Measurements from ENCODE around the gene BEAN1.

BEAN1 gene

DNA sequence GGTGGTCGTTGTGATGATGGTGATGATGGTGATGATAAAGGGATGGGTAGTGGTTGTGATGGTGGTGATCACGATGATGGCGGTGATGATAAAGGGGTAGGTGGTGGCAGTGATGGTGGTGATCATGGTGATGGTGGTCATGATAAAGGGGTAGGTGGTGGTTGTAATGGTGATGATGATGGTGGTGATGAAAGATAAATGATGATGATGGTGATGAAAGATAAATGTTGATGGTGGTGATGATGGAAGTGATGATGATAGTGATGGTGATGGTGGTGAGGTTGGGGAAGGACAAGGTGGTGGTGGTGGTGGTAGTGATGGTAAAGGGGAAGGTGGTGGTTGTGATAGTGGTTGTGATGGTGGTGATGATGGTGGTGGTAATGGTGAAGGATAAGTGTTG lies 46.7 kb upstream of the BEAN1 start:
- H3K4ac ChIP-seq (ENCODE audit: low read depth, low read length), result no peak overlapping the region
- H3K9me3 ChIP-seq (ENCODE audit: insufficient read depth, low read depth, low read length), result peaks cover 2% of the 10 kb centered on the region
- H4K91ac ChIP-seq (ENCODE audit: low read depth, low read length), result no peak overlapping the region
- no peak overlapping the region for H2BK120ac ChIP-seq (ENCODE audit: insufficient read depth, low read length, poor library complexity)
- no peak overlapping the region for H3K14ac ChIP-seq (ENCODE audit: low read length)
- H4K12ac ChIP-seq (ENCODE audit: low read depth, low read length), result no peak overlapping the region
- peaks cover 37% of the 10 kb centered on the region for H3K79me1 ChIP-seq (ENCODE audit: low read length)
- H3K9ac ChIP-seq (ENCODE audit: low read length), result no peak overlapping the region
- whole genome bisulfite sequencing (ENCODE audit: extremely low coverage, insufficient coverage, insufficient read length), result no CpG with 5 or more reads among the region's 3 CpGs
- no peak overlapping the region for H2BK5ac ChIP-seq (ENCODE audit: low read depth, low read length, poor library complexity)
- peaks cover 3% of the 10 kb centered on the region for H3K79me2 ChIP-seq (ENCODE audit: control insufficient read depth, insufficient read depth, low read length, poor library complexity)
- H3K4me2 ChIP-seq (ENCODE audit: low read length), result no peak overlapping the region
- H2BK12ac ChIP-seq (ENCODE audit: low read length), result no peak overlapping the region
- no peak overlapping the region for H2AFZ ChIP-seq (ENCODE audit: insufficient read depth, low read length, poor library complexity)
- H4K8ac ChIP-seq (ENCODE audit: low read depth, low read length), result no peak overlapping the region
- H3K18ac ChIP-seq (ENCODE audit: low read length), result peak overlapping the region; percentile 2
- H3K4me1 ChIP-seq (ENCODE audit: control insufficient read depth in 1 of 2, insufficient read depth in 2 of 2, low read length in 2 of 2), result peaks cover 34 to 40% of the 10 kb centered on the region in 2 experiments
- no peak for DNase-seq
- no peak overlapping the region for H3K27ac ChIP-seq (ENCODE audit: low read depth, low read length)
- H2AK5ac ChIP-seq (ENCODE audit: low read length), result peak overlapping the region; percentile 22
- H3K27me3 ChIP-seq (ENCODE audit: insufficient read depth, low read length), result no peaks in the 10 kb centered on the region
- no peaks in the 10 kb centered on the region for H3K36me3 ChIP-seq (ENCODE audit: control insufficient read depth in 1 of 2, insufficient read depth in 2 of 2, low read length in 2 of 2)
- H3K4me3 ChIP-seq (ENCODE audit: low read depth, low read length), result peak overlapping the region; percentile 43
- H3K23ac ChIP-seq (ENCODE audit: low read length), result no peak overlapping the region

DNA sequence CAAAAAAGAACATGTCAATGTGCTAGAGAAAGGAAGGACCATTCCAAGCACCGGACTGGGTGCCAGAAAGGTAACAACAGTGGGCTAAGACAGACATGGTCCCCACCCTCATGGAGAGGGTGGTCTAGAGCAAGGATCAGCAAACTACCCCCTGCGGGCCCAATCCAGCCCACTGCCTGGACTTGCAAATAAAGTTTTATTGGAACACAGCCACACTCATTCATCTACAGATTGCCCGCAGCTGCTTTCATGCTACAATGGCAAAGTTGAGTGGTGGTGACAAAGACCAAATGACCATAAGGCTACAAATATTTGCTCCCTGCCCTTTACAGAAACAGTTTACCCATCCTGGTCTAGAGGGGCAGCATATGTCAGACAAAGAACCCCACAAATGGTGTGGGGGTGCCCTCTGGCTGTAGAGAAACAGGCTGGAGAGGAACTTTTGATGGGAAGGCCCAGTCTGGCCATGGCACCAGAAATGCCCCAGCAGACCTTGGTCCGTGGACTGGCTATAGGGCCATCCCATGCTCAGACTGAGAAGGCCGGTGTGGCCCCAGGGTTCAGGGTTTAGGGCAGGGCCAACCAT lies 45.4 kb upstream of the BEAN1 start:
- H3K23ac ChIP-seq (ENCODE audit: low read length), result no peak overlapping the region
- H3K4me1 ChIP-seq (ENCODE audit: control insufficient read depth in 1 of 2, insufficient read depth in 2 of 2, low read length in 2 of 2), result peaks cover 30 to 40% of the 10 kb centered on the region in 2 experiments
- no peak overlapping the region for H3K4me2 ChIP-seq (ENCODE audit: low read length)
- WGBS (ENCODE audit: extremely low coverage, insufficient coverage, insufficient read length), result no CpG with 5 or more reads among the region's 5 CpGs
- H3K9me3 ChIP-seq (ENCODE audit: insufficient read depth, low read depth, low read length), result peaks cover 2% of the 10 kb centered on the region
- no peak overlapping the region for H4K12ac ChIP-seq (ENCODE audit: low read depth, low read length)
- peak in 1 of 2 donors; percentile 31 for DNase-seq
- H3K4ac ChIP-seq (ENCODE audit: low read depth, low read length), result peak overlapping the region; percentile 7
- H2BK120ac ChIP-seq (ENCODE audit: insufficient read depth, low read length, poor library complexity), result peak overlapping the region; percentile 97
- no peaks in the 10 kb centered on the region for H3K27me3 ChIP-seq (ENCODE audit: insufficient read depth, low read length)
- H2BK12ac ChIP-seq (ENCODE audit: low read length), result peak overlapping the region; percentile 92
- peak overlapping the region; percentile 76 for H3K27ac ChIP-seq (ENCODE audit: low read depth, low read length)
- H4K8ac ChIP-seq (ENCODE audit: low read depth, low read length), result peak overlapping the region; percentile 78
- H3K36me3 ChIP-seq (ENCODE audit: control insufficient read depth in 1 of 2, insufficient read depth in 2 of 2, low read length in 2 of 2), result no peaks in the 10 kb centered on the region
- H2AFZ ChIP-seq (ENCODE audit: insufficient read depth, low read length, poor library complexity), result peak overlapping the region; percentile 74
- H3K18ac ChIP-seq (ENCODE audit: low read length), result peak overlapping the region; percentile 85
- H4K91ac ChIP-seq (ENCODE audit: low read depth, low read length), result peak overlapping the region; percentile 98
- H3K79me1 ChIP-seq (ENCODE audit: low read length), result peaks cover 37% of the 10 kb centered on the region
- no peak overlapping the region for H3K9ac ChIP-seq (ENCODE audit: low read length)
- H3K4me3 ChIP-seq (ENCODE audit: low read depth, low read length), result no peak overlapping the region
- peak overlapping the region; percentile 51 for H2AK5ac ChIP-seq (ENCODE audit: low read length)
- H2BK5ac ChIP-seq (ENCODE audit: low read depth, low read length, poor library complexity), result peak overlapping the region; percentile 91
- peaks cover 3% of the 10 kb centered on the region for H3K79me2 ChIP-seq (ENCODE audit: control insufficient read depth, insufficient read depth, low read length, poor library complexity)
- H3K14ac ChIP-seq (ENCODE audit: low read length), result peak overlapping the region; percentile 86

DNA sequence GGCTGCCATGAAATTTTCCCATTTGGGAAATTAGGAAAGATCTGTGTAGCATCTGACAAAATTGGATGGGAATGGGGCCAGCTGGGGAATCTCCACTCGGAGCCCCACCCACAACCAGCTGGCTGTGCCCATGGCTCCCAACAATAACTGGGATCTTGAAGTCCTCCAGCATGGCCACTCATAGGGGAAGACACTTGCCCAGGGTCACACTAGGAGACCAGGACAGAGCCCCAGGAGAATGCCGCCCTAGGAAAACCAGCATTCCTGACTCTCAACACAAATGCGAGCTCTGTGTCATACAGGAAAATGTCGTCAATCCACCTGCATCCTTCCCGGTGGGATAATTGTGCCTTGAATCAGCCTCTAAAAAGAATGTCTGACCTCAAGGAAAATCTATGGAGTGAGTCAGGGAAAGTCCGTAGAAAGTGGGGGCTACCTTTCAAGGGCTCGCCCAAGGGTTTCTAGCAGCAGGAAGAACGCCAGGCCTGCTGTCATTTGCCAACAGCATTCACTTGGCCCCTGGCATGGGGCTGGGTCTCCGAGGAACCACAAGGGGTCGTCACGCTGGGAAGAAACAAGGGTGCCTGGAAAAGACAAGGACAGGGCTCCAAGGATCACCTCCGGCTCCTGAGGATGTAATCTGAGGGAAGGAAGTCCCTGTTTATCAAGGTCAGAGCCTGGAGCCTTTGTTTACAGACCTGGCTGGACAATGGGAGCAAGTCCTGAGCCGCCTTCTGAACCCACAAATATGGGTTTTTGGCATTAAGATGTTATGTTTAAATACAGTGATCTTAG lies 44.7 kb upstream of the BEAN1 start:
- H3K18ac ChIP-seq (ENCODE audit: low read length), result peak overlapping the region; percentile 85
- H3K27ac ChIP-seq (ENCODE audit: low read depth, low read length), result peak overlapping the region; percentile 95
- H3K36me3 ChIP-seq (ENCODE audit: control insufficient read depth in 1 of 2, insufficient read depth in 2 of 2, low read length in 2 of 2), result peaks cover 0 to under 1% of the 10 kb centered on the region in 2 experiments
- H2AK5ac ChIP-seq (ENCODE audit: low read length), result peak overlapping the region; percentile 51
- peak overlapping the region; percentile 91 for H2BK5ac ChIP-seq (ENCODE audit: low read depth, low read length, poor library complexity)
- no peaks in the 10 kb centered on the region for H3K27me3 ChIP-seq (ENCODE audit: insufficient read depth, low read length)
- H2BK120ac ChIP-seq (ENCODE audit: insufficient read depth, low read length, poor library complexity), result peak overlapping the region; percentile 97
- H3K79me2 ChIP-seq (ENCODE audit: control insufficient read depth, insufficient read depth, low read length, poor library complexity), result peaks cover 2% of the 10 kb centered on the region
- H4K12ac ChIP-seq (ENCODE audit: low read depth, low read length), result no peak overlapping the region
- peak overlapping the region; percentile 86 for H3K14ac ChIP-seq (ENCODE audit: low read length)
- H3K4me2 ChIP-seq (ENCODE audit: low read length), result peak overlapping the region; percentile 48
- H3K4ac ChIP-seq (ENCODE audit: low read depth, low read length), result peak overlapping the region; percentile 7
- peaks cover 25 to 34% of the 10 kb centered on the region in 2 experiments for H3K4me1 ChIP-seq (ENCODE audit: control insufficient read depth in 1 of 2, insufficient read depth in 2 of 2, low read length in 2 of 2)
- H2BK12ac ChIP-seq (ENCODE audit: low read length), result peak overlapping the region; percentile 92
- DNase-seq, result peak; percentile 98
- no peak overlapping the region for H3K4me3 ChIP-seq (ENCODE audit: low read depth, low read length)
- peak overlapping the region; percentile 98 for H4K91ac ChIP-seq (ENCODE audit: low read depth, low read length)
- peak overlapping the region; percentile 78 for H4K8ac ChIP-seq (ENCODE audit: low read depth, low read length)
- no peak overlapping the region for H3K9ac ChIP-seq (ENCODE audit: low read length)
- H3K9me3 ChIP-seq (ENCODE audit: insufficient read depth, low read depth, low read length), result peaks cover 2% of the 10 kb centered on the region
- H3K23ac ChIP-seq (ENCODE audit: low read length), result no peak overlapping the region
- no CpG with 5 or more reads among the region's 13 CpGs for WGBS (ENCODE audit: extremely low coverage, insufficient coverage, insufficient read length)
- peak overlapping the region; percentile 74 for H2AFZ ChIP-seq (ENCODE audit: insufficient read depth, low read length, poor library complexity)
- H3K79me1 ChIP-seq (ENCODE audit: low read length), result peaks cover 32% of the 10 kb centered on the region

DNA sequence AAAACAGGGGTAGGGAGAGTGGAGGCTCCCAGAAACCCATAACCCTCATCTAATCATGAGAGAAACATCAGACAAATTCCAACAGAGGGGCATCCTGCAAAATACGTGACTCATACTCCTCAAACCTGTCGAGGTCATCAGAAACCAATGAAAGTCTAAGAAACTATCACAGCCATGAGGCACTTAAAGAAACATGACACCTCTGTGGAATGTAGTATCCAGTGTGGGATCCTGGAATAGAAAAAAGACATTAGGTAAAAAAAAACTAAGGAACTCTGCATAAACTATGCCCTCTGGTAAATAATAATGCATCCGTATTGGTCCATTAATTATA lies 44.2 kb upstream of the BEAN1 start:
- H3K36me3 ChIP-seq (ENCODE audit: control insufficient read depth in 1 of 2, insufficient read depth in 2 of 2, low read length in 2 of 2), result peaks cover 0 to 3% of the 10 kb centered on the region in 2 experiments
- WGBS (ENCODE audit: extremely low coverage, insufficient coverage, insufficient read length), result no CpG with 5 or more reads among the region's 3 CpGs
- peak; percentile 50 to 88 for DNase-seq

More for the DNA sequence above, 44.2 kb upstream of the BEAN1 start:
- no peak overlapping the region for H2AFZ ChIP-seq (ENCODE audit: insufficient read depth, low read length, poor library complexity)
- peaks cover 28% of the 10 kb centered on the region for H3K79me1 ChIP-seq (ENCODE audit: low read length)
- peaks cover 2% of the 10 kb centered on the region for H3K9me3 ChIP-seq (ENCODE audit: insufficient read depth, low read depth, low read length)
- H3K18ac ChIP-seq (ENCODE audit: low read length), result no peak overlapping the region
- no peaks in the 10 kb centered on the region for H3K27me3 ChIP-seq (ENCODE audit: insufficient read depth, low read length)
- peaks cover 2% of the 10 kb centered on the region for H3K79me2 ChIP-seq (ENCODE audit: control insufficient read depth, insufficient read depth, low read length, poor library complexity)
- no peak overlapping the region for H2BK12ac ChIP-seq (ENCODE audit: low read length)
- no peak overlapping the region for H2AK5ac ChIP-seq (ENCODE audit: low read length)
- H2BK120ac ChIP-seq (ENCODE audit: insufficient read depth, low read length, poor library complexity), result peak overlapping the region; percentile 27
- H3K4me3 ChIP-seq (ENCODE audit: low read depth, low read length), result no peak overlapping the region
- H4K91ac ChIP-seq (ENCODE audit: low read depth, low read length), result peak overlapping the region; percentile 68
- no peak overlapping the region for H3K9ac ChIP-seq (ENCODE audit: low read length)
- no peak overlapping the region for H3K4ac ChIP-seq (ENCODE audit: low read depth, low read length)
- H2BK5ac ChIP-seq (ENCODE audit: low read depth, low read length, poor library complexity), result peak overlapping the region; percentile 73
- peak overlapping the region; percentile 48 for H3K4me2 ChIP-seq (ENCODE audit: low read length)
- H3K4me1 ChIP-seq (ENCODE audit: control insufficient read depth in 1 of 2, insufficient read depth in 2 of 2, low read length in 2 of 2), result peaks cover 23 to 32% of the 10 kb centered on the region in 2 experiments
- H3K27ac ChIP-seq (ENCODE audit: low read depth, low read length), result peak overlapping the region; percentile 95
- no peak overlapping the region for H3K23ac ChIP-seq (ENCODE audit: low read length)
- no peak overlapping the region for H3K14ac ChIP-seq (ENCODE audit: low read length)
- no peak overlapping the region for H4K8ac ChIP-seq (ENCODE audit: low read depth, low read length)
- H4K12ac ChIP-seq (ENCODE audit: low read depth, low read length), result no peak overlapping the region
